ENCODE results near the gene KATNIP. TPM values are rescaled to one million over a fixed set of nuclear protein-coding genes. Genes with fewer than 3 reads are reported as not detected.
"Not testable (repeated sequence)": the region's sequence is repeated elsewhere in the genome, so short reads cannot be mapped to it uniquely, and the experiment has no call there.

The KATNIP gene
- total RNA-seq, 1 experiment from 2014 or later = 8.2 TPM

GRCh38 chr16:27534256-27534655 is 15.7 kb upstream of the KATNIP start:
- no peak for DNase-seq (ENCODE audit: low spot score)

GRCh38 chr16:27538528-27538927 is 11.4 kb upstream of the KATNIP start:
- no peak for DNase-seq (ENCODE audit: low spot score)

- DNase-seq (ENCODE audit: low spot score) = no peak
Observed at GRCh38 chr16:27539120-27539519, 10.8 kb upstream of the KATNIP start.

GRCh38 chr16:27539636-27540035 is 10.3 kb upstream of the KATNIP start:
- DNase-seq (ENCODE audit: low spot score) = no peak

- DNase-seq (ENCODE audit: low spot score) = no peak
Observed at GRCh38 chr16:27543801-27544200, 6.1 kb upstream of the KATNIP start.

- no peak for DNase-seq (ENCODE audit: low spot score)
Observed at GRCh38 chr16:27544671-27545070, 5.3 kb upstream of the KATNIP start.

GRCh38 chr16:27547134-27547533 is 2.8 kb upstream of the KATNIP start:
- peak; percentile 69 for DNase-seq (ENCODE audit: low spot score)

GRCh38 chr16:27547851-27548250 is 2.1 kb upstream of the KATNIP start:
- DNase-seq (ENCODE audit: low spot score) = no peak

- DNase-seq (ENCODE audit: low spot score) = no peak
Observed at GRCh38 chr16:27549464-27549745, 539 bp upstream of the KATNIP start.

- DNase-seq (ENCODE audit: low spot score) = no peak
Observed at GRCh38 chr16:27550582-27550920, 607 bp downstream of the KATNIP start.

- no peak for DNase-seq (ENCODE audit: low spot score)
Observed at GRCh38 chr16:27551036-27551435, 1.1 kb downstream of the KATNIP start.

GRCh38 chr16:27556471-27556870 is 6.5 kb downstream of the KATNIP start:
- no peak for DNase-seq (ENCODE audit: low spot score)

GRCh38 chr16:27558434-27558833 is 8.5 kb downstream of the KATNIP start:
- DNase-seq (ENCODE audit: low spot score) = no peak

- no peak for DNase-seq (ENCODE audit: low spot score)
Observed at GRCh38 chr16:27558932-27559331, 9.0 kb downstream of the KATNIP start.

GRCh38 chr16:27561216-27561615 is 11.3 kb downstream of the KATNIP start:
- DNase-seq (ENCODE audit: low spot score) = no peak

- no peak for DNase-seq (ENCODE audit: low spot score)
Observed at GRCh38 chr16:27564224-27564623, 14.3 kb downstream of the KATNIP start.

- no peak for DNase-seq (ENCODE audit: low spot score)
Observed at GRCh38 chr16:27566417-27566816, 16.5 kb downstream of the KATNIP start.

- no peak for DNase-seq (ENCODE audit: low spot score)
Observed at GRCh38 chr16:27568077-27568476, 18.1 kb downstream of the KATNIP start.

- DNase-seq (ENCODE audit: low spot score) = not testable (repeated sequence)
Observed at GRCh38 chr16:27570986-27571385, 21.0 kb downstream of the KATNIP start.

- DNase-seq (ENCODE audit: low spot score) = no peak
Observed at GRCh38 chr16:27571433-27572326, 21.7 kb downstream of the KATNIP start.

- no peak for DNase-seq (ENCODE audit: low spot score)
Observed at GRCh38 chr16:27572711-27573110, 22.8 kb downstream of the KATNIP start.

GRCh38 chr16:27576729-27577128 is 26.8 kb downstream of the KATNIP start:
- no peak for DNase-seq (ENCODE audit: low spot score)

- DNase-seq (ENCODE audit: low spot score) = no peak
Observed at GRCh38 chr16:27579087-27579980, 29.4 kb downstream of the KATNIP start.
